Stimulated activated CD4-positive, alpha-beta T cell treated with anti-CD3 and anti-CD28 coated beads, Interleukin-1b, Interleukin-23, amount 100 ng/mL, for 4 hours (primary cell): Measurements from ENCODE around the gene FAM117B.

ENCODE experiments used
- DNase-seq, 2 donors: peaks; one replicate each; pipeline ENCODE4 v3.0.0-alpha.2; 2020; ENCODE audit warnings: low read depth in 2 of 2

Gene FAM117B

DNA sequence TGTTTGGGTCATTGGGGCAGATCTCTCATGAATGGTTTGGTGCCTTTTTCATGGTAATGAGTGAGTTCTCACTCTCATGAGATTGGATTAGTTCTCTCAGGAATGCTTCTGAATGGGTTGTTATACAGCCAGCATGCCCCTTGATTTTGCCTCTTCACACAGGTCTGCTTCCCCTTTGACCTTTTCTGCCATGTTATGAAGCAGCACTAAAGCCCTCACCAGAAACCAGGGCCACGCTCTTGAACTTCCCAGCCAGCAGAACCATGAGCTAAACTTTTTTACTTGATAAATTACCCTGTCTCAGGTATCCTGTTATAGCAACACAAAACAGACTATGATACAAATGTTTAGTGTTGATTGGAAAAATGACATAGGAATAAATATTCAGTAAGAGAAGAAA lies 179.5 kb downstream of the FAM117B start:
- DNase-seq = no peak

DNA sequence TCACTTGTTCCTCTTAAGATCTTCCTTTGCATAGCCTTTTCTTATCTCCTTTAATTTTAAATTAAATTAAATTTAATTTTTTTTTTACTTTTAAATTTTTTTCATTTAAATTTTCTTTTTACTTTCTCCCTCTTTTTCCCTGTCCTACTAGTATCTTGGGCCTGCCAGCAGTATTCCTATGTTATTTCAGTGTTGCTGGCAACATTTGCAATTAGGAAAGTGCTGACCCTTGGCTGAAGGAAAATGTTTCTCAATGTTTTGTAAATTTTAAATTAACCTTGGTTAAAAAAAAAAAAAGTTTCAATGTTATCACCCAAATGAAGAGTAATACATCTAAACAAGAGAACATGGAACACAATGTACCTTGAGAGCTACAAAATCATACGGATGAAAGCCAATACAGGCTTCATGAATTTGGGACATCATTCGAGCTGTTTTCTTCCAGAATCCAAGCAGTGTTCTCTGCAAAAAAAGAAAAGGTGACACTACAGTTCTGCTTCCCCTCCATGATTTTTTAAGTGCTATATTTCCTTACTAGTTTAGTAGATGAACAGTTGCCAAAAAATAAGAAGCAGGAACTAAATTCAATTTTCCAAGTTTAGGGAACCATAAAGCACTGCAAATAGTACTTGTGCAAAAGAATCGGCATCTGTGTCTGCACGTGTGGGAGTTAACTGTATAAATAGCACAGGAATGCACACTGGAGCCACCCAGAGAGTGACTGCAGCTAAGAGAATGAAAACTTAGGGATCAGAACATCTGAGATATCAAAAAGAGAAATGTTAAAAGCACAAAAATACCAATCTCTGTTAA lies 181.0 kb downstream of the FAM117B start:
- DNase-seq = no peak

DNA sequence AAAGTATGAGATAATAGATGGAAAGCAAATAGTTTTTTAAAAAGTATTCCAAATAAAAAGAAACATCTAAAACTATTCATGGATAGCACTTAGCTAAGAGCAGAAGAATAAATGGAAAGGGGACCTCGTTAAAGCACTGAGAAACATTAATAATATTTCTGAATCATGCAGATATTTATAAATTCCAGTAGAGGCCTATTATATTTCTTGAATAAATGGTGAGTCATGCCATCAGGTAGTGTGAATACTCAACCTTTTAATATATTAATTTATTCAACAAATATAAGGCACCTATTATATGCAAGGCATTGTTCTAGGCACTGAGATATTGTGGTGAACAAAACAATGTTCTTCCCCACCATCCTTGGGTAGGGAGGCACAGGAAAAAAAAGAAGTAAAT lies 183.0 kb downstream of the FAM117B start:
- no peak for DNase-seq

DNA sequence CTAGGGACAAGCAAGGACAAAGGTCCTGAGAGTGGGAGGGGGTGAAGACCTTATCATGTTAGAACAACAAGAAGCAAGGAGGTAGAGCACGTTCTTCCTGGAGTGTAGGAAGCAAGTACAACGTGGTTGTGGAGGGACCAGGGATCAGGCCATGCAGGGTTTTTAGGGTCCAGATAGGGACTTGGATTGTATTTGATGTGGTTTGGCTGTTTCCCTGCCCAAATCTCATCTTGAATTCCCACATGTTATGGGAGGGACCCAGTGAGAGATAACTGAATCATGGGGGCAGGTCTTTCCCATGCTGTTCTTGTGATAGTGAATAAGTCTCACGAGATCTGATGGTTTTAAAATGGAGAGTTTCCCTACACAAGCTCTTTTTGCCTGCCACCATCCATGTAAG lies 183.6 kb downstream of the FAM117B start:
- DNase-seq = no peak
